BLaER1 treated with 17β-estradiol and CSF1 and Interleukin-3, amounts not matched to agents 10 nM and 100 nM (cell line): ENCODE measurements around the gene GPR146.

Source experiments
- H3K27ac ChIP-seq, 11 experiments: shearing (Covaris generic); formaldehyde crosslinking; 2 replicates each; pipeline ENCODE4 v1.8.1; 2022
- H3K27me3 ChIP-seq, 11 experiments: shearing (Covaris generic); formaldehyde crosslinking; 2 replicates each; pipeline ENCODE4 v1.8.1; 2022
- H3K36me3 ChIP-seq, 11 experiments: shearing (Covaris generic); formaldehyde crosslinking; 2 replicates each; pipeline ENCODE4 v1.8.1; 2022
- H3K4me1 ChIP-seq, 10 experiments: shearing (Covaris generic); formaldehyde crosslinking; 2 replicates each; pipeline ENCODE4 v1.8.1; 2022
- H3K4me2 ChIP-seq, 11 experiments: shearing (Covaris generic); formaldehyde crosslinking; 2 replicates each; pipeline ENCODE4 v1.8.1; 2022
- H3K4me3 ChIP-seq, 10 experiments: shearing (Covaris generic); formaldehyde crosslinking; 2 replicates each; pipeline ENCODE4 v1.8.1; 2022
- H3K9ac ChIP-seq, 11 experiments: shearing (Covaris generic); formaldehyde crosslinking; 2 replicates each; pipeline ENCODE4 v1.8.1; 2022
- H3K9me3 ChIP-seq, 11 experiments: shearing (Covaris generic); formaldehyde crosslinking; replicated peaks in 1 of 11; 2 replicates each; pipeline ENCODE4 v1.8.1; 2022
- H4K20me1 ChIP-seq, 11 experiments: shearing (Covaris generic); formaldehyde crosslinking; 2 replicates each; pipeline ENCODE4 v1.8.1; 2022
- Cebpa-rat ChIP-seq, 11 experiments: shearing (Covaris generic); IDR thresholded peaks; 2 replicates each; pipeline ENCODE4 v1.8.1; 2022

Gene GPR146

GRCh38 chr7:1080252-1080920, 36.0 kb downstream of the GPR146 start:
- H3K4me3 ChIP-seq: no peak overlapping the region
- H3K4me2 ChIP-seq: peak overlapping the region; percentile 57 to 89 (median 82); a peak in 20 of 22 replicates
- no peak for TF ChIP-seq Cebpa-rat (IDR thresholded peaks at IDR 0.05)
- H3K4me1 ChIP-seq: peaks cover 32 to 95% (median 85%) of the 10 kb centered on the region in 10 experiments
- H3K9me3 ChIP-seq: no peaks in the 10 kb centered on the region
- 0 out of 22 replicates have a peak overlapping the region, but pooled peaks of 1 of the 11 experiments have one; percentile 56 for H3K27ac ChIP-seq
- peaks cover 0 to 97% (median 28%) of the 10 kb centered on the region in 11 experiments; a peak in 16 of 22 replicates for H4K20me1 ChIP-seq
- H3K27me3 ChIP-seq: no peaks in the 10 kb centered on the region
- H3K9ac ChIP-seq: peak overlapping the region in 3 of 11 experiments; percentile 49 to 53 (median 53); a peak in 5 of 22 replicates
- H3K36me3 ChIP-seq: 0 out of 22 replicates have a peak, but pooled peaks cover 0 to 3% (median 0%) of the 10 kb centered on the region in 11 experiments

- Histone ChIP-seq H3K27me3 (no peaks in the 10 kb centered on the region), H4K20me1 (peaks cover 0 to 99% (median 28%) of the 10 kb centered on the region in 11 experiments; a peak in 16 of 22 replicates), H3K9me3 (no peaks in the 10 kb centered on the region), H3K4me1 (peaks cover 37 to 98% (median 89%) of the 10 kb centered on the region in 10 experiments), H3K4me3 (no peak overlapping the region), H3K9ac (0 out of 22 replicates have a peak overlapping the region, but pooled peaks of 1 of the 11 experiments have one; percentile 3), H3K36me3 (0 out of 22 replicates have a peak, but pooled peaks cover 0 to 3% (median 0%) of the 10 kb centered on the region in 11 experiments), H3K4me2 (peak overlapping the region in 7 of 11 experiments; percentile 77 to 89 (median 83); a peak in 12 of 22 replicates), H3K27ac (no peak overlapping the region)
- TF ChIP-seq Cebpa-rat (IDR thresholded peaks at IDR 0.05): no peak
Measured at GRCh38 chr7:1080921-1081255, 36.5 kb downstream of the GPR146 start.

DNA sequence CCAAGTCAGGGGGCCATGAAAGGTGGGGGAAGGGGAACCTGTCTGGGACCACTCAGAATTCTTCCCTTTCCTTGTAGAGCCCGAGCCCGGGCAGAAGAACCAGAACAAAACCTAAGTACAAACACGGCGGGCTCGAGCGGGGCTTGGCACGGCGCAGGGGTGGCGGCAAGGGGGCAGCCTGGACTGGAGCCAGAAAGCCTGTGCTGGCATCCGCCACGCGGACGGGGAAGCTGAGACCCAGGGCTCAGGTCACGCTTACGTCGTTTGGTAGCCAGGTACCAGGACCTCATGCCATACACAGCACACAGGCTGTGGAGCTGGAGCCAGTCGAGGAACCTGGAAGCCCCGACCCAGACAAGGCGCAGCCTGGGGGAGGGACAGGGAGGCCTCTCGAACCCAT, 37.0 kb downstream of the GPR146 start:
- Histone ChIP-seq H3K27ac (no peak overlapping the region), H3K9me3 (no peaks in the 10 kb centered on the region), H4K20me1 (peaks cover 0 to 99% (median 26%) of the 10 kb centered on the region in 11 experiments; a peak in 16 of 22 replicates), H3K9ac (0 out of 22 replicates have a peak overlapping the region, but pooled peaks of 1 of the 11 experiments have one; percentile 3), H3K4me2 (peak overlapping the region in 2 of 11 experiments; percentile 82 to 88; a peak in 3 of 22 replicates), H3K4me1 (peaks cover 38 to 98% (median 89%) of the 10 kb centered on the region in 10 experiments), H3K36me3 (0 out of 22 replicates have a peak, but pooled peaks cover 0 to 3% (median 0%) of the 10 kb centered on the region in 11 experiments), H3K27me3 (no peaks in the 10 kb centered on the region), H3K4me3 (no peak overlapping the region)
- no peak for TF ChIP-seq Cebpa-rat (IDR thresholded peaks at IDR 0.05)

- Histone ChIP-seq H4K20me1 (peaks cover 0 to 97% (median 21%) of the 10 kb centered on the region in 11 experiments; a peak in 15 of 22 replicates), H3K9me3 (no peaks in the 10 kb centered on the region), H3K9ac (no peak overlapping the region), H3K4me3 (no peak overlapping the region), H3K36me3 (0 out of 22 replicates have a peak, but pooled peaks cover 0 to 3% (median 0%) of the 10 kb centered on the region in 11 experiments), H3K4me2 (peak overlapping the region in 3 of 11 experiments; percentile 1 to 29 (median 21); a peak in 2 of 22 replicates), H3K27ac (no peak overlapping the region), H3K27me3 (no peaks in the 10 kb centered on the region), H3K4me1 (peaks cover 36 to 98% (median 89%) of the 10 kb centered on the region in 10 experiments)
- no peak for TF ChIP-seq Cebpa-rat (IDR thresholded peaks at IDR 0.05)
Measured at GRCh38 chr7:1081931-1082401, 37.6 kb downstream of the GPR146 start.

GRCh38 chr7:1083729-1084657, 39.6 kb downstream of the GPR146 start:
- H3K4me1 ChIP-seq: peaks cover 46 to 98% (median 89%) of the 10 kb centered on the region in 10 experiments
- H4K20me1 ChIP-seq: peaks cover 0 to 94% (median 27%) of the 10 kb centered on the region in 11 experiments; a peak in 17 of 22 replicates
- no peak for TF ChIP-seq Cebpa-rat (IDR thresholded peaks at IDR 0.05)
- H3K9ac ChIP-seq: 0 out of 22 replicates have a peak overlapping the region, but pooled peaks of 2 of the 11 experiments have one; percentile 3 to 33
- 0 out of 22 replicates have a peak, but pooled peaks cover 0 to 3% (median 0%) of the 10 kb centered on the region in 11 experiments for H3K36me3 ChIP-seq
- H3K4me2 ChIP-seq: peak overlapping the region; percentile 81 to 97 (median 91); a peak in 20 of 22 replicates
- peaks cover 0 to 6% (median 0%) of the 10 kb centered on the region in 11 experiments; a peak in 1 of 22 replicates for H3K27me3 ChIP-seq
- no peaks in the 10 kb centered on the region for H3K9me3 ChIP-seq
- H3K27ac ChIP-seq: no peak overlapping the region
- no peak overlapping the region for H3K4me3 ChIP-seq

- Histone ChIP-seq H3K9ac (peak overlapping the region in 2 of 11 experiments; percentile 70 to 72; a peak in 2 of 22 replicates), H4K20me1 (peaks cover 0 to 90% (median 26%) of the 10 kb centered on the region in 11 experiments; a peak in 17 of 22 replicates), H3K4me1 (peaks cover 39 to 91% (median 80%) of the 10 kb centered on the region in 10 experiments)
Measured at GRCh38 chr7:1085266-1085665, 40.9 kb downstream of the GPR146 start.

DNA sequence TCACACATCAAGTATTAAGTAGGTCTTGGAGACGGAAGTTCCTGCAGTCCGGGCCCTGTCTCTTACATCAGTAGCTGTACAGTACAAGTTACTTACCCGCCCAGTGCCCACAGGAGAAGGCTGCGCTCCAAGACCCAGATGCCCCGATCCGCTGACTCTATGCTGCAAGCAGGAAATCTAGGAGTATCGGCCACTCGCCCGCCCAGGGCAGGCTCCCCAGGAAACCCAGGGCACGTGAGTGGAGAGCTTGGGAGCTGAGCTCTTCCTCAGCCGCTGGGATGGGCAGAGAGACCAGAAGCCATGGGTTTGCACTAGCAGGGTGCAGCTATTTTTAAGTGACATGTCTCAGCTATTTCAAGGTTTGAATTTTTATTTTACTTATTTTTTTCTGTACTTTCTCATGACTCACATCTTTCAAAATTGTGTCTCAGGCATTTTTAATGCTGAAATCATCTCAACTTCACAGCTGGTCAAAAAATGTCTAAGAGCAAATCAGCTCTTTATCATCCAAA, 41.6 kb downstream of the GPR146 start:
- Histone ChIP-seq H3K4me1 (peaks cover 46 to 91% (median 77%) of the 10 kb centered on the region in 10 experiments), H3K4me3 (peak overlapping the region in 5 of 10 experiments; percentile 19 to 48 (median 32); a peak in 7 of 20 replicates), H3K27ac (peak overlapping the region in 4 of 11 experiments; percentile 17 to 72 (median 63); a peak in 5 of 22 replicates), H3K9me3 (no peaks in the 10 kb centered on the region), H3K27me3 (peaks cover 0 to 6% (median 0%) of the 10 kb centered on the region in 11 experiments; a peak in 1 of 22 replicates), H3K9ac (peak overlapping the region in 7 of 11 experiments; percentile 3 to 72 (median 42); a peak in 12 of 22 replicates), H4K20me1 (peaks cover 0 to 90% (median 31%) of the 10 kb centered on the region in 11 experiments; a peak in 17 of 22 replicates), H3K4me2 (peak overlapping the region; percentile 81 to 97 (median 91)), H3K36me3 (0 out of 22 replicates have a peak, but pooled peaks cover 0 to 3% (median 0%) of the 10 kb centered on the region in 11 experiments)
- no peak for TF ChIP-seq Cebpa-rat (IDR thresholded peaks at IDR 0.05)

More at GRCh38 chr7:1085266-1085665, 40.9 kb downstream of the GPR146 start:
- H3K4me2 ChIP-seq: peak overlapping the region; percentile 81 to 97 (median 91); a peak in 21 of 22 replicates
- no peaks in the 10 kb centered on the region for H3K9me3 ChIP-seq
- H3K4me3 ChIP-seq: no peak overlapping the region
- H3K27me3 ChIP-seq: peaks cover 0 to 6% (median 0%) of the 10 kb centered on the region in 11 experiments; a peak in 1 of 22 replicates
- 0 out of 22 replicates have a peak, but pooled peaks cover 0 to 3% (median 0%) of the 10 kb centered on the region in 11 experiments for H3K36me3 ChIP-seq
- no peak for TF ChIP-seq Cebpa-rat (IDR thresholded peaks at IDR 0.05)
- H3K27ac ChIP-seq: no peak overlapping the region
